Right lobe of liver (tissue), 6 donors: ENCODE measurements around the gene CA9. TPM values are rescaled to one million over a fixed set of nuclear protein-coding genes. Genes with fewer than 3 reads are reported as not detected.
A peak's percentile ranks its signal among the peaks of the same experiment; 100 is the strongest.

Source experiments
- ATAC-seq, 4 donors: fragments of 200-7000 bp; cut with Tn5 transposase; one replicate each; pipeline ENCODE4 v1.9.1; 2020; ENCODE audit warnings: mild to moderate bottlenecking in 4 of 4, moderate library complexity in 4 of 4
- DNase-seq, 3 donors: peaks; one replicate each; pipeline ENCODE4 v3.0.0-alpha.2; 2020
- H3K27ac ChIP-seq, 3 donors: fragments of 200-600 bp; one replicate each; pipeline ENCODE4 v1.8.0; 2022
- H3K27me3 ChIP-seq, 2 donors: fragments of 200-600 bp; one replicate each; pipeline ENCODE4 v1.8.0; 2022
- H3K36me3 ChIP-seq, 4 donors: fragments of 200-600 bp; sonication (generic) in 1 of 4; one replicate each; pipeline versions ENCODE4 v1.5.1 to v1.8.0; 2017 to 2022; ENCODE audit warnings: control low read depth in 1 of 4
- H3K4me1 ChIP-seq, 4 donors: fragments of 200-600 bp; sonication (generic) in 1 of 4; one replicate each; pipeline versions ENCODE4 v1.5.1 to v1.8.0; 2017 to 2022; ENCODE audit warnings: control low read depth in 1 of 4
- H3K4me3 ChIP-seq, 3 donors: fragments of 200-600 bp; one replicate each; pipeline ENCODE4 v1.8.0; 2022
- H3K9me3 ChIP-seq, 4 donors: fragments of 200-600 bp; sonication (generic) in 1 of 4; one replicate each; pipeline versions ENCODE4 v1.5.1 to v1.8.0; 2017 to 2022; ENCODE audit warnings: control low read depth in 1 of 4
- POLR2A ChIP-seq: fragments of 450-650 bp; IDR thresholded peaks from one replicate; pipeline ENCODE4 v1.6.1; 2017; ENCODE audit warnings: antibody characterized with exemption, mild to moderate bottlenecking
- WGBS: methylation state at CpG from one replicate; pipeline ENCODE4 v1.1.6; 2018; ENCODE audit warnings: low coverage, low lambda C conversion rate; ENCODE audit not compliant: insufficient coverage; ENCODE audit errors: missing lambda C conversion rate; 5-methylcytosine and 5-hydroxymethylcytosine counted together
- intact Hi-C, 2 donors: fragments of 100-400 bp; cut with DNase I; formaldehyde crosslinking; loops; one replicate each; pipeline versions ENCODE4 v1.11.2 to v1.14.1; 2022
- total RNA-seq, 6 experiments: library from RNA; depleted of rRNA in 2 of 6; stranded (reverse); fragments of >200 nt in 2 of 6; fragmentation: NEBNext Ultra II Directional in 3 of 6; extraction: Animal tissue kit (Norgen Biotek cat#: 25700) in 3 of 6; gene quantifications; one replicate each; pipeline versions ENCODE4 v1.1.0 to v1.2.4, GENCODE V29; 2016 to 2023
- TF ChIP-seq, protein P1 (sequence below), 4 donors: fragments of 200-600 bp in 3 of 4; fragments of 450-650 bp in 1 of 4; IDR thresholded peaks; one replicate each; pipeline versions ENCODE4 v1.5.1 to v1.8.0; 2016 to 2022; ENCODE audit warnings: antibody characterized with exemption in 4 of 4, mild to moderate bottlenecking in 2 of 4
- donor health status: DM: no; HTN: yes; CAD: no.
- donor health status: DM: no; HTN: no; CAD: no.
- donor health status: DM: no; HTN: no; CAD: no.
- donor health status: DM: no; HTN: yes; CAD: no.
- donor health status: DM: no; HTN: yes; CAD: no.

CA9 gene
- total RNA-seq, 6 experiments from 2014 or later, result 0.64 to 1.6 (median 0.93) TPM; not detected in 1

DNA sequence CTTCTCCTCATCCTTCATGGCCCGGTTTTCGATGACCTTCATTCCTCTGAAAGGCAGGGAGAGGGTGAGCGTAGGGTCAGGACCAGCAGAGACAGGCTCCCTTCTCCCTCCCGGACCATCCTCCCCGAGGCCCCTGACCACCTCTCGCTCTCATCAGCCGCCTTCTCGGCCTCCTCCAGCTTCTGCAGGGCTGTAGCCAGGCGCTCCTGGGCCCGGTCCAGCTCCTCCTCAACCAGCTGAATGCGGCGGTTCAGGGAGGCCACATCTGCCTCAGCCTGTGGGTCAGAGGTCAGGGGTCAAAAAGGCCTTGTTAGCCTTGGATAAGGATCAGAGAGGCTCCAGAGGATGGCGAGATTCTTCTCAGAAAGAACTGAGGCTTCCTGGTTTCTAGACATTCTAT is 11.8 kb downstream of the CA9 start:
- no peaks in the 10 kb centered on the region for H3K27me3 ChIP-seq
- intact Hi-C loops, result no loop called here
- TF ChIP-seq, protein P1, sequence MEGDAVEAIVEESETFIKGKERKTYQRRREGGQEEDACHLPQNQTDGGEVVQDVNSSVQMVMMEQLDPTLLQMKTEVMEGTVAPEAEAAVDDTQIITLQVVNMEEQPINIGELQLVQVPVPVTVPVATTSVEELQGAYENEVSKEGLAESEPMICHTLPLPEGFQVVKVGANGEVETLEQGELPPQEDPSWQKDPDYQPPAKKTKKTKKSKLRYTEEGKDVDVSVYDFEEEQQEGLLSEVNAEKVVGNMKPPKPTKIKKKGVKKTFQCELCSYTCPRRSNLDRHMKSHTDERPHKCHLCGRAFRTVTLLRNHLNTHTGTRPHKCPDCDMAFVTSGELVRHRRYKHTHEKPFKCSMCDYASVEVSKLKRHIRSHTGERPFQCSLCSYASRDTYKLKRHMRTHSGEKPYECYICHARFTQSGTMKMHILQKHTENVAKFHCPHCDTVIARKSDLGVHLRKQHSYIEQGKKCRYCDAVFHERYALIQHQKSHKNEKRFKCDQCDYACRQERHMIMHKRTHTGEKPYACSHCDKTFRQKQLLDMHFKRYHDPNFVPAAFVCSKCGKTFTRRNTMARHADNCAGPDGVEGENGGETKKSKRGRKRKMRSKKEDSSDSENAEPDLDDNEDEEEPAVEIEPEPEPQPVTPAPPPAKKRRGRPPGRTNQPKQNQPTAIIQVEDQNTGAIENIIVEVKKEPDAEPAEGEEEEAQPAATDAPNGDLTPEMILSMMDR (IDR thresholded peaks at IDR 0.05), result no peak
- no peak for TF ChIP-seq POLR2A
- H3K4me3 ChIP-seq, result no peak overlapping the region
- no peaks in the 10 kb centered on the region for H3K36me3 ChIP-seq
- no peaks in the 10 kb centered on the region for H3K9me3 ChIP-seq
- peaks cover 0 to 2% (median 0%) of the 10 kb centered on the region in 4 donors for H3K4me1 ChIP-seq
- DNase-seq, result peak in 1 of 3 donors; percentile 15
- no peak overlapping the region for H3K27ac ChIP-seq
- peak in 3 of 4 donors; percentile 14 to 66 (median 34) for ATAC-seq
- 41% methylated on average over 5 of the region's 13 CpGs for WGBS

DNA sequence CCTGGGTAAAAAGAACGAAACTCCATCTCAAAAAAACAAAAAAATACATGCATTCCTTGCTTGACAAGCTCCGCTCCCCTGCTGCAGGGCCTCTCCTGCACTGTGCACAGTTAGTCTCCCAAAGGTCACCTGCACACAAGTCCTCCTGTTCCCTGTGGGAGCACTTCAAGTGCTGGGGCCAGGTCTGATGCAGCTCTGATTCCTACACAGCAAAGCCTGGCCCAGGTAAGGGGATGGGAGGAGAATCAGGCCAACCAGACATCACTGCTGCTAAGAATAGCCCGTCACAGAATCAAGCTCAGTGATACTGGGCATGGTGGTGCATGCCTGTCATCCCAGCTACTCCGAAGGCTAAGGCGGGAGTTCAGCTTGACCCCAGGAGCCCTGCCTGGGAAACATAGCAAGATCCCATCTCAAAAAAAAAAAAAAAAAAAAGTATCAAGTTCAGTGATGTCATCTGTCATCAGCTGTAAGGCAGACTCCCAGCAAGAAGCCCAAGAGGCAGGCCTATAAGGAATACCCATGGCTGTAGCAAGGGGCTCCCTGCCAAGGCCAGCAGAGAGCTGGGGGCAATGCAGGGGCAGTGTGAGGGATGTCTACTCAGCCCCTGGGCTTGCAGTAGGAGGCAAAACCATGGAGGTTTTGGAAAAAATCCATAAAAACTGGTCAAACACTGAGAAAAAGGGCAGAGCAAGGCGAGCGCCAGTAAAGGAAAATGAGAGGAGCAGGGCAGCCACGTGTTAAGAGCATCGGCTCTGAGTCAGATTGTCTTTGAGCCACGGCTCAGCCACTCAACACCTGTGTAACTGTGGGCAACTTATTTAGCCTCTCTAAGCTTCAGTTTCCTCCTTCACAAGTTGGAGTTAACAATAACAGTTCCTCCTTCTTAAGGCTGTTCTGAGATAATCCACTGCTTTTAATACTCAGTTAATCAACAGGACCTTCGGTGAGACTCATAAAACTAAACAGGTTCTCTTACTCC is 12.8 kb downstream of the CA9 start:
- TF ChIP-seq POLR2A, result no peak
- TF ChIP-seq, protein P1 (IDR thresholded peaks at IDR 0.05), result no peak
- no peak overlapping the region for H3K27ac ChIP-seq
- no peaks in the 10 kb centered on the region for H3K27me3 ChIP-seq
- H3K4me3 ChIP-seq, result no peak overlapping the region
- no peak for ATAC-seq
- no peak for DNase-seq
- H3K36me3 ChIP-seq, result no peaks in the 10 kb centered on the region
- WGBS, result 79% methylated on average over 7 of the region's 11 CpGs
- intact Hi-C loops, result no loop called here
- H3K4me1 ChIP-seq, result peaks cover 0 to 2% (median 0%) of the 10 kb centered on the region in 4 donors
- H3K9me3 ChIP-seq, result no peaks in the 10 kb centered on the region

DNA sequence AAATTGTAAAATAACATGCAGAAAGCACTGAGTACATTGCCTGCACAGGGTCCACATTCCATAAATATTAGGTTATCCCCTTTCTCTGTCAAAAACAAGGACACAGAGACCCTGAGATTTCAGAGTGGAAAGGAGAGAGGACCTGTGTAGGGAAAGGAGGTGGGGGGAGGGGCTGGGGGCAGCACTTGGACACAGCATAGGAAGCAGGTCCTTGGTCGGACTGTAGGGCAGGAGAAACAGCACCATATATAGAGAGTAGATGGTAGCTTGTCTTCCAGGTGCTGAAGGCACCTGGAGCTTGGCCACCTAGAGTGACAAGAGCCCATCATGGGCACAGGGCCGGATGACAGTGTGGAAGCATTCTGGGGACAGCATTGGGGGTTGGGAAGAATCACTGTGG is 13.6 kb downstream of the CA9 start:
- Histone ChIP-seq H3K27me3 (no peaks in the 10 kb centered on the region), H3K36me3 (no peaks in the 10 kb centered on the region), H3K4me1 (peaks cover 0 to 2% (median 0%) of the 10 kb centered on the region in 4 donors), H3K9me3 (no peaks in the 10 kb centered on the region), H3K27ac (no peak overlapping the region), H3K4me3 (no peak overlapping the region)
- intact Hi-C loops, result no loop called here
- DNase-seq (no peak), ATAC-seq (no peak)
- WGBS, result 85% methylated on average over 2 of the region's 2 CpGs
- no peak for TF ChIP-seq POLR2A
- TF ChIP-seq, protein P1 (IDR thresholded peaks at IDR 0.05), result no peak

DNA sequence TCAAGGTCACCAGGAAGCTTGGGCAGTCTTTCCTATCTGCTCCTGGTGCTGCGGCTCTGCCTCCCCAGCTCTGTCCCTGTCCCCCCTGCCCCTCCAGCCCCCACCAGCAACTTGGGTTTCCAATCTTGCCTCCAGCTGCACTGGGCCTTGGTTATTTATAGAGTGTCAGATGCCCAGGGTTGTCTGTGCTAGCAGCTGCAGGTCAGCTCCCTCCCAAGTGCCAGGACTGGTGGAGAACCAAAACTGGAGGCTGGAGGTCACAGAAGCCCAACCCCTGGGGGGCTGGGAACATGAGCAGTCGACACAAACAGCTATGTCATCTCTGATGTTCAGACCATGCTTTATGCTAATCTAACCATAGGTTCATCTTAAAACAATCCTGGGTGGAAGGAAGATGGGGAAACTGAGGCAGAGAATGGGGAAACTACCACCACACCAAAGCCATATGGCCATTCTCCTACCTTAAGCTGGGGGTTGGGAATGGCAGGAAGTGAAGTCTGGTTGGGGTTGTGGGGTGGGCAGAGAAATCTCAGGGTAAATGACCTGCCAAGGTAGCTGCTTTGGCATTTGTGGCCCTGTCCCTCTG is 14.3 kb downstream of the CA9 start:
- ATAC-seq, result no peak
- Histone ChIP-seq H3K4me1 (peaks cover 0 to 2% (median 0%) of the 10 kb centered on the region in 4 donors), H3K9me3 (no peaks in the 10 kb centered on the region), H3K27me3 (no peaks in the 10 kb centered on the region), H3K4me3 (no peak overlapping the region), H3K36me3 (no peaks in the 10 kb centered on the region), H3K27ac (no peak overlapping the region)
- TF ChIP-seq, protein P1 (IDR thresholded peaks at IDR 0.05), result no peak
- TF ChIP-seq POLR2A, result no peak
- no peak for DNase-seq
- intact Hi-C loops, result no loop called here
- WGBS, result 75% methylated on average over 1 of the region's 2 CpGs
